ENCODE measurements around the gene ZBTB21. TPM values are rescaled to one million over a fixed set of nuclear protein-coding genes. Genes with fewer than 3 reads are reported as not detected.
A peak's percentile ranks its signal among the peaks of the same experiment; 100 is the strongest.

The ZBTB21 gene
- total and polyA plus RNA-seq, 8 donors: 1.9 to 18.7 (median 4.8) TPM

DNA sequence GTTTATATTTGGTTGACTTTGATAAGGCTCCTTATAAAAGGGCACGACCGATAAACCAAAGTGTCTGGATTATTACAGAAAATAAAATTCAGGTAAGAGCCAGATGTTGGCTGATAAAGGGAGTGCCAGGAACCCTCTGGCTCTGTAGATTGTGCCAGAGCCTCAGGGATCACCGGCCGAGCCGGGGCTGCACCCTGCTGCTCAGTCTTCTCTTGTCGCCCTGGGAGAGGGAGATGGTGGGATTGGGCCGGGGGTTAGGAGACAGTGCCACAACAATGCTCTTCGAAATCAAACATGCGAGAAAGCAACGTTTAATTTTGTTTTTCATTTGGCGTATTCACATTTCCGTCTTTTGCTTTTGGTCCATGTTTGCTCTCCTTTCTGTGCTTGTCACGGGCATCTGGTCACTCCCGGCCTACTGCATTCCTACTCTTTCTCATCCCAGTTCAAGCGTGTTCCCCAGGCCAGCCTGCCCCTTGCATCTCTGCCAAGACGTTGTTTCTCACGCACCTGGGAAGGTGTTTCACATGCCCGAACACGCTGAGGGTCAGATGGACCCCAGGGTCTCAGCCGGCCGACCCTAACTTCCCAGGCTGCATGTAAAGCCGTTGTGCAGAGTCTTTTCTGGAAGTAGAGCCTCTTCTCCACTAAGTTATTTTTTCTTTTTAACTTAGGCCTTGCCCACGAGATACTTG, 37.5 kb downstream of the ZBTB21 start:
- peak in 1 of 2 donors; percentile 9 for DNase-seq
- Histone ChIP-seq H3K9me3 (no peaks in the 10 kb centered on the region), H3K27ac (no peak overlapping the region), H3K36me3 (no peaks in the 10 kb centered on the region), H3K27me3 (no peaks in the 10 kb centered on the region), H3K4me3 (no peak overlapping the region), H3K4me1 (peaks cover 0 to 9% (median 2%) of the 10 kb centered on the region in 4 donors)
- intact Hi-C loops (cut with DNase I; ENCODE audit: low total_unique reads): no loop called here
- WGBS, 5 donors: 90 to 96% (median 93%) methylated on average over 23 of the region's 23 CpGs
- TF ChIP-seq EP300 (IDR thresholded peaks at IDR 0.05) (no peak), CTCF (IDR thresholded peaks at IDR 0.05) (no peak), POLR2A (IDR thresholded peaks at IDR 0.05) (no peak), POLR2AphosphoS5 (IDR thresholded peaks at IDR 0.05) (no peak)

DNA sequence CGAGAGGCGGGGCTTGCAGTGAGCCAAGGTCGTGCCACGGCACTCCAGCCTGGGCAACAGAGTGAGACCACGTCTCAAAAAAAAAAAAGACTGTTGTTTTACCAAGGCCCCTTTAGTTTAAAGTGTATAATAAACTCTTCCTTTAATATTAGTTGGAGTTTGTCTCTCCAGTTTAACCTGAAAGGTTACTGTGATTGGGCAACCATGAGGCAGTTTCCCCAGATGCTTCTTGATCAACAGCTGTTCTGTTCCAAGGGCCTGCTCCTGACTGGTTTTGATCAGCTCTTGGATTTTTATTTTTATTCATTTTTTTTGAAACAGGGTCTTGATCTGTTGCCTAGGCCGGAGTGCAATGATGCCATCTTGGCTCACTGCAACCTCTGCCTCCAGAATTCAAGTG, 38.3 kb downstream of the ZBTB21 start:
- intact Hi-C loops (cut with DNase I; ENCODE audit: low total_unique reads): no loop called here
- WGBS, 5 donors: 88 to 96% (median 94%) methylated on average over 6 of the region's 6 CpGs
- no peaks in the 10 kb centered on the region for H3K9me3 ChIP-seq
- no peaks in the 10 kb centered on the region for H3K27me3 ChIP-seq
- H3K4me1 ChIP-seq: peaks cover 0 to 9% (median 2%) of the 10 kb centered on the region in 4 donors
- TF ChIP-seq POLR2AphosphoS5 (IDR thresholded peaks at IDR 0.05) (no peak), POLR2A (IDR thresholded peaks at IDR 0.05) (no peak), CTCF (IDR thresholded peaks at IDR 0.05) (no peak), EP300 (IDR thresholded peaks at IDR 0.05) (no peak)
- H3K36me3 ChIP-seq: no peaks in the 10 kb centered on the region
- H3K4me3 ChIP-seq: no peak overlapping the region
- no peak overlapping the region for H3K27ac ChIP-seq
- DNase-seq: peak in 1 of 2 donors; percentile 4

- no peaks in the 10 kb centered on the region for H3K36me3 ChIP-seq
- no peak overlapping the region for H3K27ac ChIP-seq
- H3K27me3 ChIP-seq: no peaks in the 10 kb centered on the region
- H3K4me3 ChIP-seq: no peak overlapping the region
- no peaks in the 10 kb centered on the region for H3K9me3 ChIP-seq
- peaks cover 0 to 10% (median 5%) of the 10 kb centered on the region in 4 donors for H3K4me1 ChIP-seq
- TF ChIP-seq CTCF (IDR thresholded peaks at IDR 0.05) (no peak), POLR2AphosphoS5 (IDR thresholded peaks at IDR 0.05) (no peak), EP300 (IDR thresholded peaks at IDR 0.05) (no peak), POLR2A (IDR thresholded peaks at IDR 0.05) (no peak)
- intact Hi-C loops (cut with DNase I; ENCODE audit: low total_unique reads): no loop called here
- 82 to 83% (median 82%) methylated on average over 20 of the region's 20 CpGs for WGBS, 5 donors
- peak; percentile 1 to 17 for DNase-seq
Observed at GRCh38 chr21:41970751-41971653, 39.2 kb downstream of the ZBTB21 start.

DNA sequence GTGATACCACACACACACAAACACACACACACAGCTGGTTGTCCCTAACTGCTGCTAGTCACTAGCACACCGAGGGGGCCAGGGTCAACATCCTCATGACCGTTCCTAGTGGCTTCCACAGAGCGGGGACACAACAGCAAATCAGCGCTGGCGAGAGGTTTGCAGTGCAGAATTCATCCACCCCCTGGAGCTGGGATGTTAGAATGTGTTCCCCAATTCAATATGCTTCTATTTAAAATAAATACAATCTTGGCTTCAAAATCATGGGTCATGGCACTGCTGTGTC, 40.1 kb downstream of the ZBTB21 start:
- H3K27ac ChIP-seq: no peak overlapping the region
- H3K4me3 ChIP-seq: no peak overlapping the region
- peak in 1 of 2 donors; percentile 3 for DNase-seq
- no peaks in the 10 kb centered on the region for H3K9me3 ChIP-seq
- WGBS, 5 donors: 88 to 94% (median 89%) methylated on average over 5 of the region's 5 CpGs
- TF ChIP-seq POLR2A (IDR thresholded peaks at IDR 0.05) (no peak), POLR2AphosphoS5 (IDR thresholded peaks at IDR 0.05) (no peak), EP300 (IDR thresholded peaks at IDR 0.05) (no peak), CTCF (IDR thresholded peaks at IDR 0.05) (no peak)
- H3K27me3 ChIP-seq: no peaks in the 10 kb centered on the region
- intact Hi-C loops (cut with DNase I; ENCODE audit: low total_unique reads): no loop called here
- H3K4me1 ChIP-seq: peaks cover 4 to 19% (median 13%) of the 10 kb centered on the region in 4 donors
- H3K36me3 ChIP-seq: no peaks in the 10 kb centered on the region

Data from stomach (tissue), 9 donors.